Measurements from ENCODE around the gene CELF5. TPM values are rescaled to one million over a fixed set of nuclear protein-coding genes. Genes with fewer than 3 reads are reported as not detected.

The CELF5 gene
- total RNA-seq, 1 experiment from 2014 or later, result 1.2 TPM

- no TSS peak for BruUV-seq (replicated peaks)
- H3K4me1 ChIP-seq (ENCODE audit: control insufficient read depth, insufficient read depth, low read length), result no peaks in the 10 kb centered on the region
- no peaks in the 10 kb centered on the region for H3K9me3 ChIP-seq (ENCODE audit: control insufficient read depth, insufficient read depth, low read depth, low read length)
- no peak for ATAC-seq
- in situ Hi-C loops (cut with HindIII; ENCODE audit: low pct_unique_long_range_greater_than_20kb, low sequenced_read_pairs) (no loop called here), intact Hi-C loops (cut with micrococcal nuclease; ENCODE audit: unreplicated experiment) (no loop called here)
- no peaks in the 10 kb centered on the region; the same call in 1 of the 2 replicates for H3K27me3 ChIP-seq (ENCODE audit: control insufficient read depth, insufficient read depth, low read length)
- H3K27ac ChIP-seq (ENCODE audit: low read length), result no peak overlapping the region
- no peak for DNase-seq (ENCODE audit: low read depth, low spot score)
- TF ChIP-seq SIN3A (IDR thresholded peaks at IDR 0.05; ENCODE audit: borderline replicate concordance, insufficient read depth, low read depth, low read length) (no peak), POLR2AphosphoS5 (IDR thresholded peaks at IDR 0.05; ENCODE audit: low read depth, low read length) (no peak), TCF7L2 (IDR thresholded peaks at IDR 0.05; ENCODE audit: low read depth, low read length) (no peak), REST (IDR thresholded peaks at IDR 0.05; ENCODE audit: insufficient read depth in 1 of 2, low read depth in 2 of 2, low read length in 1 of 2) (no peak), CTCF (IDR thresholded peaks at IDR 0.05) (no peak)
- H3K4me3 ChIP-seq (ENCODE audit: low read depth in 2 of 2, low read length in 2 of 2), result no peak overlapping the region
- ChIA-PET CTCF (interaction anchor here (0.6 kb wide), 1 partner anchor 315 kb away, joined by 3 read pairs; no protein-coding TSS in a partner anchor), POLR2A (interaction anchor here (0.7 kb wide), 1 partner anchor 234 kb away, joined by 3 read pairs; no protein-coding TSS in a partner anchor)
- no peaks in the 10 kb centered on the region for H3K36me3 ChIP-seq (ENCODE audit: control insufficient read depth, insufficient read depth, low read length)
Observed at GRCh38 chr19:3266792-3267514, 42.5 kb downstream of the CELF5 start.

- intact Hi-C loops (cut with micrococcal nuclease; ENCODE audit: unreplicated experiment) (no loop called here), in situ Hi-C loops (cut with HindIII; ENCODE audit: low pct_unique_long_range_greater_than_20kb, low sequenced_read_pairs) (no loop called here)
- ATAC-seq, result no peak
- no TSS peak for BruUV-seq (replicated peaks)
- no peak for DNase-seq (ENCODE audit: low read depth, low spot score)
- Histone ChIP-seq H3K9me3 (ENCODE audit: control insufficient read depth, insufficient read depth, low read depth, low read length) (no peaks in the 10 kb centered on the region; the same call in 1 of the 2 replicates), H3K4me3 (ENCODE audit: low read depth in 2 of 2, low read length in 2 of 2) (no peak overlapping the region), H3K27ac (ENCODE audit: low read length) (no peak overlapping the region), H3K4me1 (ENCODE audit: control insufficient read depth, insufficient read depth, low read length) (no peaks in the 10 kb centered on the region), H3K27me3 (ENCODE audit: control insufficient read depth, insufficient read depth, low read length) (no peaks in the 10 kb centered on the region; the same call in 1 of the 2 replicates), H3K36me3 (ENCODE audit: control insufficient read depth, insufficient read depth, low read length) (no peaks in the 10 kb centered on the region)
- TF ChIP-seq CTCF (IDR thresholded peaks at IDR 0.05), result no peak
- no peak for TF ChIP-seq TCF7L2 (IDR thresholded peaks at IDR 0.05; ENCODE audit: low read depth, low read length)
- TF ChIP-seq POLR2AphosphoS5 (IDR thresholded peaks at IDR 0.05; ENCODE audit: low read depth, low read length), result no peak
- no peak for TF ChIP-seq SIN3A (IDR thresholded peaks at IDR 0.05; ENCODE audit: borderline replicate concordance, insufficient read depth, low read depth, low read length)
- no peak for TF ChIP-seq REST (IDR thresholded peaks at IDR 0.05; ENCODE audit: insufficient read depth in 1 of 2, low read depth in 2 of 2, low read length in 1 of 2)
- POLR2A ChIA-PET, result no interaction called here
- CTCF ChIA-PET, result no interaction called here
Observed at GRCh38 chr19:3268326-3268725, 43.9 kb downstream of the CELF5 start.
